C1 segment of cervical spinal cord (tissue), 14 donors: ENCODE data around the gene THBS3.
A peak's percentile ranks its signal among the peaks of the same experiment; 100 is the strongest.
"Not testable (repeated sequence)": the region's sequence is repeated elsewhere in the genome, so short reads cannot be mapped to it uniquely, and the experiment has no call there.

Experiments used
- DNase-seq, 14 donors: peaks; one replicate each; lab custom pipeline; 2025; lab: John Stamatoyannopoulos, UW

Gene THBS3

DNA sequence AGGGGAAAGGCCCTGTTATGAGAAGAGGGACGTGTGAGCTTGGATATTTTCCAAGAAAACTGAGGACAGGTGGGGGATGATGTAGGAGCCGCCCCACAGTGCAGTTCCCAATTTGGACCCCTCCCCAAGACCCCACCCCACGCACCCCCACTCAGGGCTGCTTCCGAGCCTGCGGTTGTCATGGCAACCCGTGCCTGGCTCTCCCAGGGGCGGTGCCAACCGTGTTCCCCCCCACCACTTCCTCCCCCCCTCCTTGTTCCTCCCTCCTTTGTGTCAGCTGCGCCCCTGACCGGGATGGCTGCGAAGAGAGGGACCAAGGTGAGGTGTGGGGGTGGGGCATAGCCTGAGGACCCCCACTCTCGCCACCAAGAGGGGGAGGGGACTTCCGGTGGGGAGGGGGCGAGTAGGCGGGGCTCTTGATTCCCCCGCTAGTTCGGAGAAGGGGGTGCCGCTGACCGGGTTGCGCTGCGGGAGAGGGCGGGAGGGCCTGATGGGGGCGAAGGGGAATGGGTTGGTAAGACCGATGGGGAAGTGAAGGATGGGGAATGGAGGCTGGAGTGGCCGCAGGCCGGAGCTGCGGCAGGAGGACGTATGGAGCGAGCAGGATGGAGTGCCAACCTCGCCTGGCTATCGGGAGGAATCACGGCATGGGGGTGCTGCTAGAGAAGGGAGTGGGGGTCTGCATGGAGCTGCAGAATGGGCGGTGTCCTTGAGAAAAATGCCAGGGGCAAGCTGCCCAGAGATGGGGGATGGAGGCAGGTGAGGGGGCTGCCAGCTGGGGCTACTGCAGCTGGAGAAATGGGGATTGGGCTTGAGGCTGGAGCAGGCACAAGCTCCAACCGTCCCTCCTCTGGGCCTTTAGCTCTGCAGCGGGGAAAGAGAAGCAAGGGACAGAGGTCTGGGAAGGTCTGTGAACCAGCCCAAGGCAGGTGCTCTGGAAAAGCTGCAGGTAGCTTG lies 33.1 kb downstream of the THBS3 start:
- peak in 5 of 14 donors; percentile 26 to 70 (median 46) for DNase-seq

DNA sequence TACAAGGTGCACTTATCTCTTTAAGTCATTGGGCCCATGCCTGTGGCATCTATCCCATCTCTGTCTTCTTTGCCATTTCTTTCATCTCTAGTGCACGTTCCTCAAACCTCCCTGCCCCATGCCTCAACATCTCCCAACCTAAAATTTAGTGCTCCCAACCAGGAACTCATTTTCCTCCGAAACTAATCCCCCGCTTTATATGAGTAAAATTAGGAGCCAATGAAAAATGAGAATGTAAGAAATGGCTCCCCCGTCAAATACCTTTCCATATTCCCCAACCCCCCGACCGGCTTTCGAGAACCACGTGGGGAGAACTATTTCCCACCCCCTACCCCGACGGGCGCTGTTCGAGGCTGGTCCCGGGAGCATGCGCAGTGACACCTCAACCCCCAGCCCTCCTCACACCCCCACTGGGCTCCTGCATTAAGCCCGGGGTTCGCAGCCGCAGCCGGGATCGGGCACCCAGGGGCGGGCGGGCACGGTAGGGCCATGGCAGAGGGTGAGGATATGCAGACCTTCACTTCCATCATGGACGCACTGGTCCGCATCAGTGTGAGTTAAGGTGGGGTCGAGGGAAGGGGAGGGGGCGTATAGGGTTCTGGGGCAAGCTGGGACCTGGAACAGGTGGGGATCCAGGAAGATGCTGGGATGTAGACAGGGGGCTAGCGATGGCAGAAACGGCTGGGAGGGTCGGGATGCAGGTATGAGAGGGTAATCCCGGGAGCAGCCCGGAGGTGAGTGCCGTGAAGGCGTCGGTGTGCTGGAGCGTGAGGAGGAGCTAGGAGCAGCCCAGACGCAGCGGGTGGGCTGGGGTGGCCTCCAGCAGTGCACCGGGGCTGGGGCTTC lies 34.0 kb downstream of the THBS3 start, which contains the start of gene TRIM46:
Gene TRIM46 (plus strand): TSS at position 372 of the 846 bp plus-strand sequence. CDS start 118 bp downstream, at position 490.
- peak in 8 of 14 donors; percentile 45 to 81 (median 54) for DNase-seq

DNA sequence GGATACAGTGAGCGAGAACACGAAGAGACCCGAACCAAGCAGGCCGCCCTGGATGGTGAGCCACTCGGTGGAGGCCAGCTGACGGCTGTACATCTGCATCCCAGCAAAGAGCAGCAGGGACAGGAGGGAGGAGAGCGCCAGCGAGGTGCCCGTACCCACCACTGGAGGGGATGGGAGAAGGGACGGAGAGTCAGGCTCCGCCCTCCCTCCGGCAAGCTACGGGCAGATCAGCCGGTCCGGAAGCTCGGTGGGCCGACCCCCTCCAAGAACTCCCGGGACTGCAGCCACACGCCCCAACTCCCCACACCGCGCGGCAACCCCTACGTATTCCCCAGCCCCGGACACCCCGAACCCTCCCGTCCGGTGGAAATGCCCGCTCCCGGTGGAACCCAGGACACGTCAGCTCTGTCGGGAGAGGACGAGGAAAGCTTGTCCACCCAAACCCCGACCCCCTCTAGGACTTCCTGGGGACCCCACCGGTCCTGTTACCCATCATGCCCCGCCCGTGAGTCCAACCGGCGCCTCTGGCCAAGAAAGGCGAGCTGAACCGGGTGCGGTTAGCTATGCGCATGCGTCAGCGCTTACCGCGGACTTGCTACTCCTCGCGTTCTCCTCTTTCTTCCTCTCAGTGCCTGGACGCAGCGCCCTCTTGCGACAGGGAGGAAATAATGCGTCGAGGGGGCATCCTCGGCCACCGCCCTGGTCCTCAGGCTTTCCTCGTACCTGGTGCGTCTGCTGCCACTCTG lies 34.8 kb downstream of the THBS3 start, which contains the start of gene KRTCAP2:
Gene KRTCAP2 (minus strand): TSS at position 573 of the 746 bp plus-strand sequence. CDS start 80 bp downstream, at position 493.
- DNase-seq: peak in 13 of 14 donors; percentile 58 to 93 (median 88)

DNA sequence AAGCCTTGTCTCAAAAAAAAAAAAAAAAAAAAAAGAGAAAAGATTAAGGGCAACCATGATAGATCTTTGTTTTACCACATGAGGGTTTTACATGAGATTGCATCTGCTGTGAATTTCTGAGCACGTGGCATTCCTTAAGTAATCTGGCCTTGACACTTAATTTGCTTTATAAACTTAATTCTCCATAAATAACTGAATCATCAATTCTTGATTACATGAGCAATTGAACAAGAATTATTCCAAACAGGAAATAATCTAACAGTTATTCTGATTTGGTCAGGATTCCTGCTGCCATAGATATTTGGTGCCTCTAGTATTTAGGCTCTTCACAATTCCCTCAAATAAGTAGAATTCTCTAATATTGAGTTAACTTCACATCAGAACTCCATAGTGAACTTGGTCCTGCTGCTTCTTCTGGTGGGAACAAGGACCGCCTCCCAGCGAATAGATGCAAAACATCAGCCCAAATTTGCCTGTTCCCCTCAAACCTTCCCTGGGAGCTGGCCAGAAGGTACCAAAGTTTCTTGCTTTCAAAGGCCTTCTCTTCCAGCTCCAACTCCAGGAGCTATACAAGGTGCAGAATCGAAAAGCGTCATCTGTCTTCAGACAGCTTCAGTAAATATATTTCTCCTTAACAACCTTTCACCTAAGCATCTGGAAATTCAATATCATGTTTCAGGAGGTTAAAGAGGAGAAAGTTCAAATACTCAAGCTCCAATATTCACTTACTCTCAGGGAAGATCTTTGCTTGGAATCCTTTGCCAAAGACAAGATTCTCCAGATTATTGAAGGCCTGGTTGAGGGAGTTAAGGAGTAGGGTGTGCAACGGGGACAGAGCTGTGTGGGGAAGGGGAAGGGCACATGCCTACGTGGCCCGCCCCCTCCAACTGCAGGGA lies 35.6 kb downstream of the THBS3 start:
- no peak for DNase-seq

DNA sequence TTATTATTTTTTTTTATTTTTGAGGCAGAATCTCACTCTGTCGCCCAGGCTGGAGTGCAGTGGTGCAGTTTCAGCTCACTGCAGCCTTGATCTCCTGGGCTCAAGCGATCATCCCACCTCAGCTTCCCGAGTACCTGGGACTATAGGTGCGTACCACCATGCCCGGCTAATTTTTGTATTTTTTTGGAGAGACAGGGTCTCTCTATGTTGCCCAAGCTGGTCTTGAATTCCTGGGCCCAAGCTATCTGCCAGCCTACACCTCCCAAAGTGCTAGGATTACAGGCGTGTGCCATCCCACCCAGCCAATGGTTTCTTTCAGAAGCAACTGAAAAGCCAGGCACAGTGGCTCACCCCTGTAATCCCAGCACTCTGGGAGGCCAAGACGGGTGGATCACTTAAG lies 36.9 kb downstream of the THBS3 start:
- no peak for DNase-seq

DNA sequence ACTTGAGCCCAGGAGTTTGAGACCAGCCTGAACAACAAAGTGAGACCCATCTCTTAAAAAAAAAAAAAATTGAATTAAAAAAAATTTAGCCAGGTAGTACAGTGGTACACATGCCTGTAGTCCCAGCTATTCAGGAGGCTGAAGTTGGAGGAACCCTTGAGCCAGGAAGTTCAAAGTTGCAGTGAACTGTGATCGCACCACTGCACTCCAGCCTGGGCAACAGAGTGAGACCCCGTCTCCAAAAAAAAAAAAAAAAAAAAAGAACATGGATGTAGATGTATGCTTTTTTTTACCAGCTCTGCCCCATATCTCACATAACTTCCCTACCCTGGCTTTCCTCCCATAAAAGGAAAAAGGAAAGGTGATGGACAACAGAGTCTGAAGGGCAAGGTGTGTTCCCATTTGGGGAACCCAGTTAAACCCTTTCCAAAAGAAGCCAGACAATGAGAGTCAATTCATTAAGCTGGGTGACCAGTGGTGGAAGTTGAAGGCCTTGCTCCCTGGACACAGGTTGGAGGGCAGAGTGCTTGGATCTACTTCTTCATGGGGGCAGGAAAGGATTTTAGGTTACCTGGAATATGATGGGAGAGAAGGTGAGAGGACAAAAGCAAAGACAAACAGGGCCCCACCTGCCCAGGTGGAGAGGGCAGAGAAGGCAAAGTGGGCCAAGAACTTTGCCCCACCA lies 37.5 kb downstream of the THBS3 start:
- DNase-seq: no peak

DNA sequence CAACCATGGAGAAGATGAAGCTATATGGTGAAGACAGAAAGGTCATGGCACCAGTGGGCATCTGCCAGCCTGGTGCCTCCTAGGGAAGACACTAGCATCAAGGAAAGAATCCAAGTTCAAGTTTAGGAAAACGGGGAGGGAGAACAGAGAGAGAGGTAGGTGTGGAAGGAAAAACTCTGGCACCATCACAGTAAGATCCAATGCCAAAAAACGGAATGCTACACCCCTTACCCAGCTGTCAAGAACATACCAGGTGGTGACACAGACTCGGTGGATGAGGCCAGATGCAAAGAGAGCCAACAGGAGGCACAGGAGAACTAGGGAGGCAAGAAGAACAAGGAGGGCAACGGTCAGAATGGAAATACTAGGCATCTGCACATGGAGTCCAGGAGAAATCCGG lies 38.2 kb downstream of the THBS3 start:
- DNase-seq: no peak

DNA sequence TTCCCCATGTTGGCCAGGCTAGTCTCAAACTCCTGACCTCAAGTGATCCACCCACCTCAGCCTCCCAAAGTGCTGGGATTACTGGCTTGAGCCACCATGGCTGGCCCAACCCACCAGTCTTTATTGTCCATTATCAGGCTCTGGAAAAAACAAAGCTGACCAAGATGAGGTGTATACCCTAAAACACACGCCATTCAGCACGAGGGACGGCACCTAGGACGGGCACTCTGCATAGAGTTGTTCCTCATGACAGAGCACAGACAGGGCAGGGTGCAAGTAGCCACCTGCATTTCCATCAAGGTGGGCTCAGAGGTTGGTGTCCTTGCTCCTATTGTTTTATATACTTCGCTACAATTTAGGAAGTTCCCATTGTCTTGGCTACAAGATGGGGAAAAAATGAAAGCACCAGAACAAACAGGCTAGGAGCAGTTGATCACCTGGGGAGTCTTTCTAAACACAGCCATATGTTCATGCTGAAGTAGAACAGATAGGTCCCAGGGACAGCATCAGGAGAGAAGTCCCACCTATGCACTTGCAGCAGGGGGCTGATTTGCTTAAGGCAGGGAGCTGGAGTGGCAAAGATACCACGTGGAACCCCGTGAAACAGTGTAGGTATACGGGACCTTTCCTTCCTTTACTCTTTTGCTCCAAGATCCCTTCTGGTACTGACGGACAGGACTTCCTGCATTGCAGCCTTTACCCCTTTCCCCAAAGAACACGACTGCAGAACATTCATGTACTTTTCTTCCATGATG lies 39.1 kb downstream of the THBS3 start:
- no peak for DNase-seq

DNA sequence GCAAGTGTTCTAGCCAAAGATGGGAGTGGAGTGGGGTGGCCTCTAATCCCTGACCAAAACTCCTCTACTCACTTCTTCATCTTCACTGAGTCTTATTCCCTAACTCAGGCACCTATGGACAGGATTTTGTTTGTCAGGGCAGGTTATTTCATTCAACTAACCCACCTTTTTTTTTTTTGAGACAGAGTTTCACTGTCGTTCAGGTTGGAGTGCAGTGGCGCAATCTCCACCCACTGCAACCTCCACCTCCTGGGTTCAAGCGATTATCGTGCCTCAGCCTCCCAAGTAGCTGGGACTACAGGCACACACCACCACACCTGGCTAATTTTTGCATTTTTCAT lies 39.6 kb downstream of the THBS3 start:
- DNase-seq: not testable (repeated sequence)

DNA sequence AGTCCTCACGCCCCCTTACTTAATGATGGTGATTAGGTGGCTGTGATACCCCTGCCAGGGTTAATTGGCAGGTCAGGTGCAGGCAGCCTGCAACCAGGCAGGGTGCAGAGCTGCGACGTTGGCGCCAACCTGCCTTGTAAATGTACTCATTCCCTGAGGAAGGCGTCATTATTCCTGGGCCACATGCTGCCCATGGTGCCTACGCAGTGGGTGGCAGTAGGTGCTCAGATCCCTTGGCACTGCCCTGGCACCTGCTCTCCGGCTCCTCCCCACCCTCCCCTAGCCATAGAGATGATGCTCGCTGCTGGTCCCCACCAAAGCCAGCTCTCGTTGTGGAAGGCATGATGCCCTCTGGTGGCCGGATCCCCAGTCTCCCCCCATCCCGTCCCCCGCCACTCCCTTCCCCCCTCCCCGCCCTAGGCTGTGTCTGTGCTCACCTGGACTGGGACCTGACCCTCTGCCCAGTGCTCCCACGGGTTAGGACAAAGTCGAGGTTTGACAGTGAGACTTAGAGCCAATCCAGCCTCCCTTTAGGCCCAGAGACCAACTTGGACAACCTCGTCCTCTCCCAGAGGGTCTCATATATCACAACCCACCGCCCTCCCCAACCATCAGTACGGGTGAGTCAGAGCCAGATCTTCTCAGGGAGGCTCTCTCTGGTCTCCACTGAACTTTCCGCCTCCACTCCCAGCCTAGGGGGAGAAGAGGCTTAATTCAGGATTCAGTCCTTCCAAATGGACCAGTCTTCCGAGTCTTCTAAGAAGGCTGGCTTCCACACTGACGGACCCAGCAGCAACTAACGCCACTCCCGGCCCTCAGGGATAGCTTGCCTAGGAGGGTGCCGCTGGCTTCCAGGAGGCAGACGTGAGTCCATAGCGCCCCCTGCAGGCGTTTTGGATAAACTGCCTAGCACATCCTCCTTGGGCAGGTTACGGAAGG lies 40.3 kb downstream of the THBS3 start:
- DNase-seq: peak in 12 of 14 donors; percentile 45 to 86 (median 79)

DNA sequence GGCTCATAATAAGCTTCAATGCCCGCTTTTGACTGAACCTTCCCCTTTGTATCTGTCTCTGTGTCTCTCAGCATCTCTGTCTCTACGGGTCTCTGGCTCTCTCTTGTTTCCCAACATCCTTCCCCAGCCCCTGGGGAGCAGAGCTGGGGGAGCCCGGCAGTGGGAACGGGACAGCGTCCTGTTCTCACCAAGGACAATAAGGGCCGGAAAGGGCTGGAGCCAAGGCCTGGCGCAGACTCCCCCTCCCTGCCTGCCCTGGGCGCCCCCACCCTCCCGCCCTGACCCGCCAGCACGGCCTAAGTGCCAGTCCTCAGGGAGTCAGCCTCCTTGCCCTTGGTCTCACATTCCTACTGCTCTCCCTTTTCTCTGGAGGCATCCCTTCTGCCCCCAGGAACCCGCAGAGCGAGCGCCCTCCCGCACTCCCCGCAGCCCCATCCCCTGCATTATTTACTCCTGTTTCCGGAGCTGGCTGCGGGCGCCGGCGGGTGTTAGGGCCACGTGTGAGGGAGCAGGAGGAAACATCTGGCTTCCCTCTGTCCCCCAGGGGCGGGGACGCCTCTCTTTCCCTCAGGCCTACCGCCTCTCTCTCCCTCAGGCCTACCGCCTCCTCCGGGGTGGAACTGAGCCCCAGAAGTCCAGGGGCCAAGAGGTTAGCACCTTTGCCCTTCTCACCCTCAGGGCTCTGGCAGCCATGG lies 41.1 kb downstream of the THBS3 start:
- DNase-seq: peak in 6 of 14 donors; percentile 21 to 57 (median 42)

DNA sequence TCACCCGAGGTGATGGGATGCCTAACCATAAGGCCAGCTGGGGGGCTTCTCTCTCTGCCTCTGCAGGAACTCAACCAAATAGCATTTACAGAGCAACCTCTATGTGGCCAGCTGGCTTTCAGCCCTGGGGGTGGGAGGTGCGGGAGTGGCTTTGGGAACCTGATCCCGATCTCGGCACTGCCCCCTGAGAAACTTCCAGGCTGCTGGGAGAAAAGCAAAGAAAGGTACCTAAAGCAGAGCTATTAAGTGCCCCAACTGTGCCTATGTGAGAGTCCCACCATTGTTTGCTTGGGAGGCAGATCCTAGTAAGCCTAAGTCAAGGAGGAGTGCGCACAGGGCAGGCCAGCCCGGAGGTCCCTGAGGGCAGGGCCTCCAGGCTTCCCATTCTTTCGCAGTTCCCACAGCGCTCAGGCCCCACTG lies 41.6 kb downstream of the THBS3 start:
- DNase-seq: no peak

DNA sequence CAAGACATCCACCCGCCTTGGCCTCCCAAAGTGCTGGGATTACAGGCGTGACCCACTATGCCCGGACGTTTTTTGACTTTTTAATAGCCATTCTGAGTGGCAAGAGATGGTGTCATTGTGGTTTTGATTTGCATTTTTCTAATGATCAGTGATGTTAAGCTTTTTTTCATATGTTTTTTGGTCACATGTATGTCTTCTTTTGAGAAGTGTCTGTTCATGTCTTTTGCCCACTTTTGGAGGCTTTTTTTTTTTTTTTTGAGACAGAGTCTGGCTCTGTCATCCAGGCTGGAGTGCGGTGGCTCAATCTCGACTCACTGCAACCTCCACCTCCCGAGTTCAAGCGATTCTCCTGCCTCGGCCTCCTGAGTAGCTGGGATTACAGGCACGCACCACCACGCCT lies 43.1 kb downstream of the THBS3 start:
- DNase-seq: not testable (repeated sequence)

DNA sequence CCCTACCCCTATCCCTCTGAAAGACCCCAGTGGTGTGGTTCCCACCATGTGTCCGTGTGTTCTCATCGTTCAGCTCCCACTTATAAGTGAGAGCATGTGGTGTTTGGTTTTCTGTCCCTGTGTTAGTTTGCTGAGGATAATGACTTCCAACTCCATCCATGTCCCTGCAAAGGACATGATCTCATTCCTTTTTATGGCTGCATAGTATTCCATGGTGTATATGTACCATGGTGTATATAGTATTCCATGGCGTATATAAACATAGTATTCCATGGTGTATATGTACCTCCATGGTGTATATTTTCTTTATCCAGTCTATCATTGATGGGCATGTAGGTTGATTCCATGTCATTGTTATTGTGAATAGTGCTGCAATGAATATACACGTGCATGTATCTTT lies 43.9 kb downstream of the THBS3 start:
- not testable (repeated sequence) for DNase-seq

DNA sequence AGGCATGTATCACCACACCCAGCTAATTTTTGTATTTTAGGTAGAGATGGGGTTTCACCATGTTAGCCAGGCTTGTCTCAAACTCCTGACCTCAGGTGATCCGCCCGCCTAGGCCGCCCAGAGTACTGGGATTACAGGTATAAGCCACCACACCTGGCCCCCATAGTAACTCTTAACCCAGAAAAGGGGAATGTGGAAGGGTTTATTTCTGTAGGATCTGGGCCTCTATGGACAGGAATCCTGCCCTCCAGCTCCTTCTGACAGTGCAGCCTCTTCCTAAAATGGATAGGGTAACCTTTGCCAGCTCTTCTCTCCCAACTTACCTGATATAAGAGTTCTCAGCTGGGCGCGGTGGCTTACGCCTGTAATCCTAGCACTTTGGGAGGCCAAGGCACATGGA lies 45.1 kb downstream of the THBS3 start:
- not testable (repeated sequence) for DNase-seq

DNA sequence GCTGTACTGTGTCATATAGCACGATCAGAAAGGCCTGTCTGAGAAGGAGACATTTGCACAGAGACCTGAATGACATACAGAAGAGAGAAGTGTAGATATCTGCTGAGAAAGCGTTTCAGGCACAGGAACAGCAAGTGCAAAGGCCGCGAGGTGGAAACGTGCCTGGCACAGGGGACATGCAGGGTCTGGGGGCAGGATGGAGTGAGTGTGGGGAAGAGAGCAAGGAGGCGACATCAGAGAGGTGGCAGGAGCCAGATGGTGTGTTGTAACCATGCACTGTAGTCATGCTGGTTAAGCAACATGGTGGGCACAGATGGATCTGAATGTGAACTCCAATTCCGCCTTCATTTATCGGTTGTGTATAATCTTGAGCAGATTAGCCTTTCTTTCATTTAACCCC lies 47.6 kb downstream of the THBS3 start:
- no peak for DNase-seq

DNA sequence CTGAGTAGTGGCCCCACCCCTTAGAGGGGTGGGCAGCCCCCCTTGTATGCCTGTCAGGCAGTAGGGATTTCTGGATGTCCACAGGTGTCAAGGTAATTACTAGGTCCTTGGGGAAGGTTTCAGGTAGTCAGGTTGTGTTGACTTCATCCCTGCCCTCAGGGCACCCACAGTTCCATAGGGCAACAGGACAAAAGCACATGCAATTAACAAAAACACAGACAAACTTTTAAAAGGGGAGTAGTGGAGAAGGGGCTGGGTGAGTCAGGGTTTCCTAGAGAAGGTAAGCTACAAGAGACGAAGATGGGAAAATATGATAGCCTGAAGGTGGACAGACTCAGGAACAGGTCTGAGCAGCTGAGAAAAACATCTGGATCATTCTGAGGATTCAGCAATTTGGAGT lies 48.7 kb downstream of the THBS3 start:
- DNase-seq: no peak
